ENCODE results near the gene CSTPP1.

CSTPP1 gene

DNA sequence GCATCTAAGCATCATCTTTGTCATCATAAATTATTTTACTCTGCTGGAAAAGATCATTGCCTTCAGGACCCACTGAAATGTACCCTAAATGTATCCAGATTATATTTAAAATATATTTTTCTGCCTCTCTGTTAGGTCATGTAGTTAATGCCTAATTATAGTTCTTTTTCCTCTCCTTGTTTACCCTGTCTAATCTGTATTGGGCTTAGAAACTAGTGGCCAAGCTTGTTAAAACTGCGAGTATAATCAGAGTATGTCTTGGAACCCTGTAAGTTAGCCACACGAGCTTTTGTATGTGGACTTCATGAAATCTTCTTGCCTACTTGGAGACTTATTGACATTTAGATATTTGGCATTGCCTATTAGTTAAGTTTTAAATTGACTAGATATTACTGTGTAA, 184.5 kb downstream of the CSTPP1 start:
- H3K9ac ChIP-seq, result no peak overlapping the region
- no peaks in the 10 kb centered on the region for H4K20me1 ChIP-seq
- H3K4me2 ChIP-seq, result no peak overlapping the region
- peaks cover 0 to 3% (median 0%) of the 10 kb centered on the region in 11 experiments; a peak in 1 of 22 replicates for H3K36me3 ChIP-seq
- H3K27me3 ChIP-seq, result no peaks in the 10 kb centered on the region
- no peak overlapping the region for H3K27ac ChIP-seq
- H3K4me1 ChIP-seq, result peaks cover 0 to 16% (median 11%) of the 10 kb centered on the region in 10 experiments; a peak in 9 of 20 replicates
- H3K9me3 ChIP-seq (replicated peaks in 1 of 11), result peaks cover 0 to 9% (median 8%) of the 10 kb centered on the region in 11 experiments; a peak in 9 of 22 replicates
- no peak overlapping the region for H3K4me3 ChIP-seq
- no peak for TF ChIP-seq Cebpa-rat (IDR thresholded peaks at IDR 0.05)

DNA sequence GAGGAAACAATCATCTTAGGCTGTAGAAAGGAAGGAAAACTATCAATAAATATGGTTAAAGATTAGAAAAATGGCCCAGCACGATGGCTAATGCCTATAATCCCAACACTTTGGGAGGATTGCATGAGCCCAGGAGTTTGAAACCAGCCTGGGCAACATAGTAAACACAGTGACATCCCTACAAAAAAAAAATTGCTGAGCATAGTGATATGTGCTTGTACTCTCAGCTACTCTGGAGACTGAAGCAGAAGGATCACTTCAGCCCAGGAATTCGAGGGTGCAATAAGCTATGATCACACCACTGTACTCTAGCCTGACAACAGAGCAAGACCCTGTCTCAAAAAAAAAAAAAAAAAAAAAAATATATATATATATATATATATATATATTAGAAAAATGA, 185.2 kb downstream of the CSTPP1 start:
- peaks cover 0 to 3% (median 0%) of the 10 kb centered on the region in 11 experiments; a peak in 1 of 22 replicates for H3K36me3 ChIP-seq
- H3K27me3 ChIP-seq, result no peaks in the 10 kb centered on the region
- H3K9ac ChIP-seq, result no peak overlapping the region
- TF ChIP-seq Cebpa-rat (IDR thresholded peaks at IDR 0.05), result no peak
- H3K4me2 ChIP-seq, result no peak overlapping the region
- H3K9me3 ChIP-seq (replicated peaks in 1 of 11), result peaks cover 0 to 9% (median 8%) of the 10 kb centered on the region in 11 experiments; a peak in 9 of 22 replicates
- H3K27ac ChIP-seq, result no peak overlapping the region
- H3K4me1 ChIP-seq, result peaks cover 0 to 23% (median 17%) of the 10 kb centered on the region in 10 experiments; a peak in 11 of 20 replicates
- H3K4me3 ChIP-seq, result no peak overlapping the region
- no peaks in the 10 kb centered on the region for H4K20me1 ChIP-seq

DNA sequence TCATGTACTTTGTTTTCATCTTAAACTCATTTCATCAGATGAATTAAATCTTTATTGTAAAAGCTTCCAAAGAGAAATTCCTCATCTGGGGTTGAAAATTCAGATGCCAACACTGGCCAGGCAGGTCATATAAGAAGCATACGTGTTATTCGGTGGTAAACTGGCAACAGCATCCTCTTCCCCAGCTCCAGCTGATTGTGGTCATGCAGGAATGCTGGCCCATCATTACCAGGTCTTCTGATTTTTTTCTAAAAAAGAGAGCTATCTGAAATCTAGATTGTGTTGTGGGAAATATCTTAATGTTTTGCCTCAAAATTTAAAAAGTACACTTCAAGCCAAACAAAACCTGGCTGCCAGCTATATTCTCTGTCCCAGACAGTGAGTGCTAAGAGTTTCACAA, 186.5 kb downstream of the CSTPP1 start:
- Histone ChIP-seq H3K27ac (no peak overlapping the region), H3K4me1 (peaks cover 0 to 23% (median 17%) of the 10 kb centered on the region in 10 experiments; a peak in 11 of 20 replicates), H3K9me3 (replicated peaks in 1 of 11) (peaks cover 0 to 9% (median 8%) of the 10 kb centered on the region in 11 experiments; a peak in 9 of 22 replicates), H3K9ac (no peak overlapping the region), H3K27me3 (no peaks in the 10 kb centered on the region), H3K4me2 (no peak overlapping the region), H3K36me3 (peaks cover 0 to 3% (median 0%) of the 10 kb centered on the region in 11 experiments; a peak in 1 of 22 replicates), H3K4me3 (no peak overlapping the region), H4K20me1 (no peaks in the 10 kb centered on the region)
- no peak for TF ChIP-seq Cebpa-rat (IDR thresholded peaks at IDR 0.05)

DNA sequence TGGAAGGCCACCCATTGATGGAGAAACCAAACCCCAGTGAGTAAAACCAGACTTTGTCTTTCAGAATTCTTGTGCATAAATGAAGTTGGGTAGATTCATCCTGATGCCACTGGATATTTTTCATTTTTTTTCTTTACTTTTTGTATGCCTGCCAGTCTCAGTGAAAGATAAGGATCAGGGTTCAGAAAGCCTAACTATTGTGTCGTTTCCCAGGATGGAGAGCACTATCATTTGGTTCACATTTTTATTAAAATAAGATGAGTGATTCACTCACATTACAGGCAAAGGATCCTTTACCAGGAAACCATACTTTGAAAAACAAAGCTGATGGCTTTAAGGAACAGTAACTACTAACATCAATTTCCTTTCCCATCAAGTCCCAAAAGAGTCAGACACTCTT, 188.1 kb downstream of the CSTPP1 start:
- H3K27me3 ChIP-seq, result no peaks in the 10 kb centered on the region
- H3K4me2 ChIP-seq, result peak overlapping the region in 5 of 11 experiments; percentile 6 to 66 (median 37); a peak in 4 of 22 replicates
- no peak overlapping the region for H3K27ac ChIP-seq
- H4K20me1 ChIP-seq, result no peaks in the 10 kb centered on the region
- H3K4me3 ChIP-seq, result no peak overlapping the region
- H3K9me3 ChIP-seq (replicated peaks in 1 of 11), result no peaks in the 10 kb centered on the region
- peaks cover 0 to 23% (median 17%) of the 10 kb centered on the region in 10 experiments; a peak in 11 of 20 replicates for H3K4me1 ChIP-seq
- H3K9ac ChIP-seq, result no peak overlapping the region
- no peak for TF ChIP-seq Cebpa-rat (IDR thresholded peaks at IDR 0.05)
- peaks cover 0 to under 1% (median 0%) of the 10 kb centered on the region in 11 experiments; a peak in 1 of 22 replicates for H3K36me3 ChIP-seq

DNA sequence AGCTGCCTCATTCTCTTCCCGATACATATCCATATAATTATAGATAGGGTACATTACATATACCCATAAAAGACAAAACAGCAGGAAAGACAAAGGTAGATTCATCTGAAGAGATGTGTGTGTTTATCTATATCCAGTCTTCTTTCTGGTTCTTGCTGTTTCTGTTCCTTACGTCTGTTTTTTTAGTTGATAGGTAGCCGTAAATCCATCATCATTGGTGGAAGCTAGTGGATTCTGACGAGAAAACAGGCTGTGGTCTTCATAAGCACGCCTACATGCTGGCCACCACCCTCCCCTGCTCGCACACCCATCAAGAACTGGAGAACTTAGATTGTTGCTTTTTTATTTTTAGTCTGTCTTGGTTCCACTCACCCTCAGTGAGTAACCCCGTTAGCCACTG, 188.5 kb downstream of the CSTPP1 start:
- Histone ChIP-seq H4K20me1 (no peaks in the 10 kb centered on the region), H3K4me1 (peaks cover 0 to 23% (median 17%) of the 10 kb centered on the region in 10 experiments; a peak in 11 of 20 replicates), H3K9ac (no peak overlapping the region), H3K27ac (no peak overlapping the region), H3K9me3 (replicated peaks in 1 of 11) (no peaks in the 10 kb centered on the region), H3K4me2 (peak overlapping the region in 5 of 11 experiments; percentile 6 to 66 (median 37); a peak in 4 of 22 replicates), H3K36me3 (peaks cover 0 to 4% (median 0%) of the 10 kb centered on the region in 11 experiments; a peak in 1 of 22 replicates), H3K4me3 (no peak overlapping the region), H3K27me3 (no peaks in the 10 kb centered on the region)
- TF ChIP-seq Cebpa-rat (IDR thresholded peaks at IDR 0.05), result no peak

DNA sequence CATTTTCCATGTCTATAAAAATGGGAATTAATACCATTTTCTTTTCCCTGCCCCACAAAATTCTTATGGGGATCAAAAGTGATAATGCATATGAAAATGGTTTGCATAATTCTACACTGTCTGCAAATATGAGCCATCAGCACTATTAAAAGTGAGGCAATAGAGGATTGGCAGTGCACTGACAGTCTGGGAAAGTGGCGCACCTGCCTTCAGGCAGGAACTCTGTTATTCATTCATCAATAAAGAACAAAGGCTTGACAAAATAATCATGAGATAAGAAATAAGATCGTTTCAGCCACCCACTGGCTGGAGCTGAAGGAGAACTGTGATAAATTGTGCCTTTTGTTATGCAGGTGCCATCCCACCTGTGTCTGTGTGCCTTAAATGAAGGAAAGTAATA, 190.7 kb downstream of the CSTPP1 start:
- Histone ChIP-seq H3K4me3 (no peak overlapping the region), H3K9me3 (replicated peaks in 1 of 11) (no peaks in the 10 kb centered on the region), H3K27me3 (no peaks in the 10 kb centered on the region), H3K27ac (no peak overlapping the region), H3K36me3 (peaks cover 0 to 5% (median 0%) of the 10 kb centered on the region in 11 experiments; a peak in 1 of 22 replicates), H3K4me1 (peaks cover 0 to 33% (median 22%) of the 10 kb centered on the region in 10 experiments; a peak in 11 of 20 replicates), H3K9ac (no peak overlapping the region), H4K20me1 (no peaks in the 10 kb centered on the region), H3K4me2 (no peak overlapping the region)
- no peak for TF ChIP-seq Cebpa-rat (IDR thresholded peaks at IDR 0.05)

DNA sequence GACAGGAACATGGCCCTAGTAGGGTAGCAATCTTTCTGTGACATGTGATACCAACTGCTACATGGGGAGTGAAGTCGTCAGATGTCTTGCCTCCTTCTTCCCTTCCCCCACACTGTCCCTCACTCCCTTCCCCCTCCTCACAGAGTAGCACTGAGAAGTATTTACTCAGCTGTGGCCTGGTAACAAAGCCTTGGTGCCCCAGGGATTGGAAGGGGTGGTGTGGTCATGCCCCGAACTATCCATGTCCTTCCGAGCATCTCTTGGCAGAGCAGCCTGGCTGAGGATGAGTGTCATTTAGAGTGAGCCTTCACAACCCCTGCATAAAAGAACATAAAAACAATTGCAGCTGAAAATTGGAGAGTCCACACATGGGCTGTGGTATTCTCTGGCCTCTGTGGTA, 194.0 kb downstream of the CSTPP1 start:
- H3K4me2 ChIP-seq, result peak overlapping the region in 6 of 11 experiments; percentile 2 to 37 (median 14); a peak in 4 of 22 replicates
- no peak overlapping the region for H3K9ac ChIP-seq
- peaks cover 0 to 5% (median 0%) of the 10 kb centered on the region in 11 experiments; a peak in 1 of 22 replicates for H3K36me3 ChIP-seq
- no peak for TF ChIP-seq Cebpa-rat (IDR thresholded peaks at IDR 0.05)
- no peak overlapping the region for H3K4me3 ChIP-seq
- H4K20me1 ChIP-seq, result no peaks in the 10 kb centered on the region
- H3K4me1 ChIP-seq, result peaks cover 0 to 26% (median 15%) of the 10 kb centered on the region in 10 experiments; a peak in 11 of 20 replicates
- H3K27ac ChIP-seq, result no peak overlapping the region
- no peaks in the 10 kb centered on the region for H3K9me3 ChIP-seq (replicated peaks in 1 of 11)
- H3K27me3 ChIP-seq, result no peaks in the 10 kb centered on the region; a peak in 1 of 22 replicates

DNA sequence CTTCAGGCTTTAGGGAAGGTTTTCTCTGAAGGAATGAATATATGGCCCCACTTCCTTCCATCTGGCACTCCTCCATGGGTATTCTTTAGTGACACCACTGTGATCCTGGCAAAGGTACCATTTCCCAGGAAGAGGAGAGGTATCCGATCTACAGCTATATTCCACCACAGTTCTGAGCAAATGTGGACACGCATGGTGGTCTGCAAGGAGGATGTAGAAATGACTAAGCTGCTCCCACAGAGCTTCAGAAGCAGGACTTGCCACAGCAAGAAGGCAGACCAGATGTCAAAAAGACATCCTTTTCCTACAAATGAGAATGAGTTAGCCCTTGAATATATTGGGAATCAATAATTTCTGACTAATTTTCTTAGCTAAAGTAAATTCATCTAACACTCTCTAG, 194.6 kb downstream of the CSTPP1 start:
- H3K9me3 ChIP-seq (replicated peaks in 1 of 11), result no peaks in the 10 kb centered on the region
- H3K27me3 ChIP-seq, result no peaks in the 10 kb centered on the region; a peak in 1 of 22 replicates
- peak overlapping the region in 5 of 11 experiments; percentile 2 to 37 (median 19); a peak in 6 of 22 replicates for H3K4me2 ChIP-seq
- peaks cover 0 to 22% (median 10%) of the 10 kb centered on the region in 10 experiments; a peak in 12 of 20 replicates for H3K4me1 ChIP-seq
- no peak overlapping the region for H3K27ac ChIP-seq
- H3K36me3 ChIP-seq, result peaks cover 0 to 5% (median 0%) of the 10 kb centered on the region in 11 experiments; a peak in 1 of 22 replicates
- peaks cover 0 to 2% (median 0%) of the 10 kb centered on the region in 11 experiments; a peak in 2 of 22 replicates for H4K20me1 ChIP-seq
- H3K4me3 ChIP-seq, result no peak overlapping the region
- TF ChIP-seq Cebpa-rat (IDR thresholded peaks at IDR 0.05), result no peak
- H3K9ac ChIP-seq, result no peak overlapping the region

DNA sequence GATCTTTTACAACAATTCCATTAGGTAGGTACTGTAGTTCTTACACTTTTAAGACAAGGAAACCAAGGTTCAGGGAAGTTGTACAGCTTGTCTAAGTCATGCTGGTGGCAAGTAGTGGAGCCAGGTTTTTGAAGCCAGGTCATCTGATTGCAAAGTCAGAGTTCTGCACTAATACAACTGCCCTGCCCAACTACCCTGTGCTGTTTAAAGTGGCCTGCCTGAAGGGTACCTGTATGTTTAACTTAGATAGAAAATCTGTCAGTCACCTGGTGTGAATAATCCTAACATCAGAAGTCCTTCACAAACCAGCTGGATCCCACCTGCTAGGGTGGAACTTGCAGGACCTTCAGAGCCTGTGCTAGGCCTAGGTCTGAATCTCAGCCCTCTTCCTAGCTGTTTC, 195.9 kb downstream of the CSTPP1 start:
- Histone ChIP-seq H3K9me3 (replicated peaks in 1 of 11) (no peaks in the 10 kb centered on the region), H4K20me1 (peaks cover 0 to 12% (median 0%) of the 10 kb centered on the region in 11 experiments; a peak in 5 of 22 replicates), H3K4me2 (no peak overlapping the region), H3K27ac (no peak overlapping the region), H3K4me1 (peaks cover 0 to 20% (median 6%) of the 10 kb centered on the region in 10 experiments; a peak in 9 of 20 replicates), H3K36me3 (peaks cover 0 to 5% (median 0%) of the 10 kb centered on the region in 11 experiments; a peak in 1 of 22 replicates), H3K4me3 (no peak overlapping the region), H3K9ac (no peak overlapping the region), H3K27me3 (peaks cover 0 to 6% (median 0%) of the 10 kb centered on the region in 11 experiments; a peak in 3 of 22 replicates)
- no peak for TF ChIP-seq Cebpa-rat (IDR thresholded peaks at IDR 0.05)
